Left ventricle myocardium superior (tissue), 1 donor: ENCODE measurements around the gene DNASE1L2. TPM values are rescaled to one million over a fixed set of nuclear protein-coding genes. Genes with fewer than 3 reads are reported as not detected.
"Not testable (repeated sequence)": the region's sequence is repeated elsewhere in the genome, so short reads cannot be mapped to it uniquely, and the experiment has no call there.

ENCODE experiments used
- ATAC-seq: fragments of 200-7000 bp; cut with Tn5 transposase; one replicate; pipeline ENCODE4 v1.9.1; 2020; ENCODE audit warnings: mild to moderate bottlenecking, moderate library complexity
- DNase-seq: peaks from one replicate; pipeline ENCODE4 v3.0.0-alpha.2; 2020
- intact Hi-C: fragments of 100-400 bp; cut with micrococcal nuclease; formaldehyde crosslinking; loops from one replicate; pipeline ENCODE4 v1.11.0; 2022
- total RNA-seq: library from RNA; stranded (reverse); fragmentation: NEBNext Ultra II Directional; extraction: Animal tissue kit (Norgen Biotek cat#: 25700); gene quantifications from one replicate; pipeline ENCODE4 v1.2.1, GENCODE V29; 2021
- donor health status: DM: no; HTN: yes; CAD: no; lungs with severe emphysema.

The DNASE1L2 gene
- total RNA-seq, 1 donor from 2014 or later, result 0.47 TPM

DNA sequence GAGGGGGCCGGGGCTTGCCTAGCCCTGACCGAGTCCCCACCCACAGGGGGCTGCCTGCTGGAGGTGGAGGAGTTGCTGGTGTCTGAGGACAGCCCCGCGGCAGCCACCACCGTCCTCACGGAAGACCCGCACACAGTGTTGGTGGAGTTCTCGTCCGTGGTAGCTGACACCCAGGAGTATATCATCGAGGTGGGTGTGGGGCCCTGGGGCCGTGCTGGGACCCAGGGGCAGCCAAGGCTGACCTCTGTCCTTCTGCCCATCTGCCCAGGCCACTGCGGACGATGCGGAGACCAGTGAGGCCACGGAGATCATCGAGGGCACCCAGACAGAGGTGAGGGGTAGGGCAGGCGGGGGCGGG is 1.5 kb upstream of the DNASE1L2 start:
- peak; percentile 26 for DNase-seq
- no peak for ATAC-seq
- intact Hi-C loops, result no loop called here

DNA sequence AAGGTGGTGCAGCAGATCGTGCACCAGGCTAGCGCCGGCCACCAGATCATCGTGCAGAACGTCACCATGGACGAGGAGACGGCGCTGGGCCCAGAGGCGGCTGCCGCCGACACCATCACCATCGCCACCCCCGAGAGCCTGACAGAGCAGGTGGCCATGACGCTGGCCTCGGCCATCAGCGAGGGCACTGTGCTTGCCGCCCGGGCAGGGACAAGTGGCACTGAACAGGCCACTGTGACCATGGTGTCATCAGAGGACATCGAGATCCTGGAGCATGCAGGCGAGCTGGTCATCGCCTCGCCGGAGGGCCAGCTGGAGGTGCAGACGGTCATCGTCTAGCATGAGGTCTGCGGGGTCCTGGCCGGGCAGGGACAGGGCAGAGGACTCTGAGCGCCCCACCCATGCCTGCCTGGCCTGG is 1.0 kb upstream of the DNASE1L2 start:
- ATAC-seq, result no peak
- no peak for DNase-seq
- intact Hi-C loops, result no loop called here

DNA sequence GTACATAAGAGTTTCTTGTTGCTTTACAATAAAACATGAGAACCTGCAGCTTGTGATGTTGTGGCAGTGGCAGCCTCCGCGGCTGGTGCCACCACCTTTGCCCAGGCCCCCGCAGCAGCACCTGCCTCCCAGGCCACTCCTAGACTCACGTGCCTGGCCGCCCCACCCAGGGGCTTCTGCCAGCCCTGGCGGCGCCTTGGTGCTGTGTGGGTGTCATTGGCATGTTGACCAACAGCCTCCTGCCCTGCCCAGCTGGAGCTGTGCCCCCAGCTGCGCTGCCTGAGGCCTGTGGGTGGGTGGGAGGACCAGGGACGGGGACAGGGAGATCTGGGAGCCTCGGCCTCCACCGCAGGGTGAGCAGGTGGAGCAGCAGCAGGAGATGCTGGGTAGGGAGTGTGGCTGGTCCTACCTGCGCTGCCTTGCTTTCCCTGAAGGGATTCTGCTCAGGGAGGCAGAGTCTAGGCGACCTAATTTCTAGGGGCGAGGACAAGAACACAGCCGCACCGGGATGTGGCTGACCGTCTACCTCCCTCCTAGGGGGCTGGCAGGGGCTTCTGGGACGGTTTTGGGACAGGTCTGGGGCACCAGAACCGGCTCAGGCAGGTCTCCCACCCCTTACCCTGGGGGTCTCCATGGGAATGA is 428 bp upstream of the DNASE1L2 start:
- ATAC-seq, result no peak
- intact Hi-C loops, result no loop called here
- peak; percentile 32 for DNase-seq

- peak; percentile 23 for DNase-seq
- intact Hi-C loops, result no loop called here
- ATAC-seq, result no peak
Observed at GRCh38 chr16:2237102-2237482, 848 bp downstream of the DNASE1L2 start.

GRCh38 chr16:2237493-2238149 is 1.4 kb downstream of the DNASE1L2 start:
- peak; percentile 41 for ATAC-seq
- peak; percentile 57 for DNase-seq
- intact Hi-C loops, result no loop called here

DNA sequence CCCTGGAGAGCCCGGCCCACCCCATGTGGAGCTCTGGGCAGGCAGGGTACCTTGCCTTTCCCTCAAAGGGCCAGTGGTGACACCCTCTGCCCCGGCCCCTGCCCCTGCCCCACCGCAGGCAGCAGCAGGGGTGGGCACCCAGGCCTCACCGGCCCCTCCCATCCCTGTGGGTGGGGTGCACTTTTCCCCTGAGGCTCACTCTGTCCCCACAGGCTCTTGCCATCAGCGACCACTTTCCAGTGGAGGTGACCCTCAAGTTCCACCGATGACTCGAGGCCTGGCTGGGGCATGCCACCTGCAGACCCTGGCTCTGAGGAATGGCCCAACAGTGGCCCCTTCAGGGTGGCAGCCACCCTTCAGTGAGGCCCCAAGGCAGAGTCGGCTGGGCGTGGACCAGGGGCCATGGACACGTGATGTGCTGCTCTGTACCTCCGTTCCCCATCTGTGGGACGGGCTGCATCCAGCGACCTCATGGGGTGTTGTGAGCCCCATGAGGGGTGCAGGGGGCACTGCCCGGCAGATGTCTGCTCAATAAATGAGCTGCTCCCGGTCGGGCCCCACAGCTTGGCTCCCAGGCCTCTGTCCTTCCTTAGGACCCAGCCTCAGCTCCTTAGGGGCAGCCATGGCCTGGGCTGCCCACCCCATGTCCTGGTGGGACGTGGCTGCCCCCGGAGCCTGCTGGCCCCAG is 2.0 kb downstream of the DNASE1L2 start:
- intact Hi-C loops, result no loop called here
- DNase-seq (peak; percentile 36), ATAC-seq (peak; percentile 30)

DNA sequence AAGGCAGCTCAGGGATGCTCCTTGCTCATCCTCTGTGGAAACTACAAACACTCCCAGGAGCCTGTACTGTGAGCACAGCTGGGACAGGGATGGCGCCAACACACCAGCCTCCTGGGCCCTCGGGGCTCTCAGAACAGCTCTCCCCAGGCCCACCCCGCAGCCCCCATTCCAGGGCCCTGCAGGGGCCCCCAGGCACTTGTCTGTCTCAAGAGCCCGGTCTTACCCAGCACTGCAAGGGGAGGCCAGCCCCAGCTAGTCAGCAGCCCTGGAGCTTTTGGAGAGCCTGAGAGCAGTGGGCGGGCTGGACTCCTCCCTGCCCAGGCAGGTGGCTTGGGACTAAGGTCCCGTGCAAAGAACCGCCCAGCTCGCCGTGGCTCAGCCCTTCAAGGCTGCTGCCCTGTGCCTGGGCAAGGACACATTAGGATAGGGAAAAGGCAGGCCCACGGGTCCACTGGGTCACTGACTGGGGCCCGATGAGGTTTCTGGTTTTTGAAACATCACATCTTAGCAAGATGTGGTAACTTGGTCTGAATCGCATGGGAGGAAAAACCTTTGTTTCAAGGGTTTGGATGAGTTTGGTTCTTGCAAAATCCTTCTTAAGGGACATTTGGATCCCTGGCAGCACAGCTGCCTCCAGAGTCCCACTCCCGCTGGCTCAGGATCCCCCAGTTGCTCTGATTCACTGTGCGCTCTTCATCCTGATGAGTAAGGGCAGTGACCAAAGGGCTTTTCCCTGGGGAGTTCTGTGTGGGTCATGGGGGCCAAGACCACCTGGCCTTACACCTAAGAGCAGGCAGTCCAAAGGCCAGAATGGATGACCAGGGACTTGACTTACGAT is 2.8 kb downstream of the DNASE1L2 start:
- intact Hi-C loops, result no loop called here
- DNase-seq (peak; percentile 29), ATAC-seq (peak; percentile 2)

GRCh38 chr16:2240331-2240730 is 4.1 kb downstream of the DNASE1L2 start:
- DNase-seq, ATAC-seq, intact Hi-C loops: not testable (repeated sequence)

- no peak for DNase-seq
- intact Hi-C loops, result no loop called here
- ATAC-seq, result no peak
Observed at GRCh38 chr16:2242598-2242997, 6.4 kb downstream of the DNASE1L2 start.

GRCh38 chr16:2243031-2243528 is 6.8 kb downstream of the DNASE1L2 start:
- peak; percentile 33 for DNase-seq
- intact Hi-C loops, result no loop called here
- no peak for ATAC-seq

- intact Hi-C loops, result no loop called here
- ATAC-seq (no peak), DNase-seq (no peak)
Observed at GRCh38 chr16:2243781-2244180, 7.5 kb downstream of the DNASE1L2 start.

DNA sequence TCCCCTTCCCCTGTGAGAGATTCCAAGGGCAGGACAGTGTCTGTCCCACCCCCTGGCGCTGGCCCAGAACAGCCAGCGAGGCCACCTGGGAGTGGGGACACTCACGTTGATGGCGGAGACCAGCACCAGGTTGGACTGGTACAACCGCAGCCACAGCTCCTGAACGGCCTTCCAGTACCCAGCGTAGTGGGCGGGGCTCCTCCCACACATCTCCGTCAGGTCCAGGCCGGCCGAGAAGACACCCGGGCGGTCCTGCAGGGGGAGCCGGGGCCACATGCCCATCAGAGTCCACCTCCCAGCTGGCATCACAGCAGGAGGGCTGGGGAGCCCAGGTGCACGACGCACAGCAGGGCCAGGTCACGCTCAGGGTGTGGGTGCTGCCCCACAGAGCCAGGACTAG is 8.1 kb downstream of the DNASE1L2 start:
- intact Hi-C loops, result no loop called here
- ATAC-seq, result no peak
- peak; percentile 30 for DNase-seq

GRCh38 chr16:2244926-2245795 is 8.9 kb downstream of the DNASE1L2 start:
- ATAC-seq, result no peak
- DNase-seq, result no peak
- intact Hi-C loops, result no loop called here

DNA sequence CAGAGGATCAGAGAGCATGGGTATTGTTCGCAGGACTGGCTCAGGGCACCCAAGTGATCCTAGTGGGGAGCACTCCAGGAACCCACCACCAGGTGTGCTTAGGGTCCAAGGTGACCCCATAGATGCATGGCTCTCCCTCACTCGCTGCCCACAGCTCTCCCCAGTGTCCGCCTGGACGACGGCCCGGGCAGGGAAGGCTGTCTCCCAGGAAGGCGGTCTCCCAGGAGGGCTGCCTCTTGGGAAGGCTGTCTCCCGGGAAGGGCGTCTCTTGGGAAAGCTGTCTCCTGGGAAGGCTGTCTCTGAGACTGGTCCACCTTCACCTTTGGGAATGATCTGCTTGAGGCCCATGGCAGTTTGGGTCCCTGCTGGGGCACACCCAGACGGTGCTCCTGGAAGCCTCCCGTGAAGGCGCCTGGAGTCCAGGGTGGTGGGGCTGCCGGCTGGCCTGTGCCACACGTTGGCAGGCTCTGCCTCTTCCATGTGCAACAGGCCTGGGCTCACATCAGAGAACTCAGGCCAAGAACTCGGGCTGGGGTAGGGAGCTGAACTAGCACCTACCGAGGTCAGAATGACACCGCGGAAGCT is 10.1 kb downstream of the DNASE1L2 start:
- DNase-seq (peak; percentile 26), ATAC-seq (no peak)
- intact Hi-C loops, result no loop called here

DNA sequence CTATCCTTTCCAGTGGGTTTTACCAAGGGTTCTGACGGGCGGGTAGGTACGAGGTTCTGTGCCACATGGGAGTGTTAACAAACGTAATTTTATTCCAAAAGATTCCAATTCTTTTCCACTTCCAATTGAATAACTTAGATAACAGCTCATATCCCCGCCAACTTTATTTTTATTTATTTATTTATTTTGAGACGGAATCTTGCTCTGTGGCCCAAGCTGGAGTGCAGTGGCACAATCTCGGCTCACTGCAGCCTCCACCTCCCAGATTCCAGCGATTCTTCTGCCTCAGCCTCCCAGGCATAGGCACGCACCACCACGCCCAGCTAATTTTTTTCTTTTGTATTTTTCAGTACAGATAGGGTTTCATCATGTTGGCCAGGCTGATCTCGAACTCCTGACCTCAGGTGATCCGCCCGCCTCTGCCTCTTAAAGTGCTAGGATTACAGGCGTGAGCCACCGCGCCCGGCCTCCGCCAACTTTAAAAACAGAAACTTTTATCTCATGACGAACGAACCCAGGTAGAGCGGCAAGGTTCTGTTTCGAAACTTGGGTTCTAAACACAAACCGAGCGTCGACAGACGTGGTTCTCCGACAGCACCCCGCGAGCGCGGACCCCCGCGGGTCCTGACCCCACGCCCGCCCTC is 14.5 kb downstream of the DNASE1L2 start:
- intact Hi-C loops, result no loop called here
- ATAC-seq (no peak), DNase-seq (no peak)

GRCh38 chr16:2251296-2252111 is 15.3 kb downstream of the DNASE1L2 start, which contains the start of gene ECI1:
Gene ECI1 (minus strand): TSS chr16:2251587. CDS start chr16:2251566, 21 bp downstream.
- intact Hi-C loops, result no loop called here
- ATAC-seq (peak; percentile 97), DNase-seq (peak; percentile 99)

GRCh38 chr16:2252806-2253148 is 16.5 kb downstream of the DNASE1L2 start:
- ATAC-seq (no peak), DNase-seq (no peak)
- intact Hi-C loops, result no loop called here
